SK-N-SH treated with all-trans-retinoic acid at 6 μM for 48 hours (cell line): Measurements from ENCODE around the gene PFKP.

Source experiments
- ATAC-seq: fragments of 200-7000 bp; cut with Tn5 transposase; 3 replicates; pipeline ENCODE4 v1.9.1; 2020; ENCODE audit warnings: mild to moderate bottlenecking, moderate library complexity
- ARNTL ChIP-seq: fragments of 450-650 bp; formaldehyde crosslinking; IDR thresholded peaks from 2 replicates; pipeline ENCODE4 v1.5.0; 2020; ENCODE audit warnings: low read depth, mild to moderate bottlenecking, moderate library complexity, borderline replicate concordance
- BACH2 ChIP-seq: fragments of 250-450 bp; sonication (Bioruptor Pico); IDR thresholded peaks from 2 replicates; pipeline ENCODE4 v1.9.0; 2021; ENCODE audit warnings: mild to moderate bottlenecking, borderline replicate concordance
- CREB5 ChIP-seq: fragments of 250-450 bp; sonication (Bioruptor Pico); IDR thresholded peaks from 2 replicates; pipeline ENCODE4 v1.5.1; 2020; ENCODE audit warnings: low read depth, mild to moderate bottlenecking, moderate library complexity
- CSDC2 ChIP-seq: fragments of 250-450 bp; sonication (Bioruptor Pico); IDR thresholded peaks from 2 replicates; pipeline ENCODE4 v1.5.0; 2020; ENCODE audit warnings: mild to moderate bottlenecking, moderate library complexity
- ESRRG ChIP-seq: fragments of 250-450 bp; sonication (Bioruptor Pico); IDR thresholded peaks from 2 replicates; pipeline ENCODE4 v1.6.1; 2021; ENCODE audit warnings: mild to moderate bottlenecking
- GLIS3 ChIP-seq: fragments of 250-450 bp; sonication (Bioruptor Pico); IDR thresholded peaks from 2 replicates; pipeline ENCODE4 v1.5.0; 2020; ENCODE audit warnings: mild to moderate bottlenecking, moderate library complexity
- ISL1 ChIP-seq: fragments of 250-450 bp; sonication (Bioruptor Pico); IDR thresholded peaks from 2 replicates; pipeline ENCODE4 v2.1.2; 2022; ENCODE audit warnings: mild to moderate bottlenecking, moderate library complexity
- OSR1 ChIP-seq: fragments of 250-450 bp; sonication (Bioruptor Pico); IDR thresholded peaks from 2 replicates; pipeline ENCODE4 v1.8.0; 2022; ENCODE audit warnings: moderate library complexity, mild to moderate bottlenecking, inconsistent platforms
- POU6F1 ChIP-seq: fragments of 250-450 bp; sonication (Bioruptor Pico); IDR thresholded peaks from 2 replicates; pipeline ENCODE4 v1.8.0; 2021; ENCODE audit warnings: low read depth, mild to moderate bottlenecking, moderate library complexity, borderline replicate concordance
- PPARA ChIP-seq: fragments of 250-450 bp; sonication (Bioruptor Pico); IDR thresholded peaks from 2 replicates; pipeline ENCODE4 v1.5.0; 2020; ENCODE audit warnings: mild to moderate bottlenecking, borderline replicate concordance
- RARB ChIP-seq: fragments of 250-450 bp; sonication (Bioruptor Pico); IDR thresholded peaks from 2 replicates; pipeline ENCODE4 v1.8.0; 2021; ENCODE audit warnings: mild to moderate bottlenecking, moderate library complexity
- SNAI2 ChIP-seq: fragments of 250-450 bp; sonication (Bioruptor Pico); IDR thresholded peaks from 2 replicates; pipeline ENCODE4 v1.5.0; 2020; ENCODE audit warnings: mild to moderate bottlenecking, moderate library complexity
- TCF4 ChIP-seq: fragments of 250-450 bp; sonication (Bioruptor Pico); IDR thresholded peaks from 2 replicates; pipeline ENCODE4 v1.8.0; 2021; ENCODE audit warnings: mild to moderate bottlenecking, moderate library complexity, borderline replicate concordance
- TOX ChIP-seq: fragments of 250-450 bp; sonication (Bioruptor Pico); IDR thresholded peaks from 2 replicates; pipeline ENCODE4 v1.8.0; 2021; ENCODE audit warnings: mild to moderate bottlenecking, moderate library complexity, borderline replicate concordance
- TSHZ2 ChIP-seq: fragments of 250-450 bp; sonication (Bioruptor Pico); IDR thresholded peaks from 2 replicates; pipeline ENCODE4 v1.5.0; 2020; ENCODE audit warnings: mild to moderate bottlenecking, moderate library complexity
- ZC3H10 ChIP-seq: fragments of 250-450 bp; sonication (Bioruptor Pico); IDR thresholded peaks from 2 replicates; pipeline ENCODE4 v1.5.1; 2021; ENCODE audit warnings: mild to moderate bottlenecking, moderate library complexity
- ZFP3 ChIP-seq: fragments of 250-450 bp; sonication (Bioruptor Pico); IDR thresholded peaks from 2 replicates; pipeline ENCODE4 v1.5.0; 2020; ENCODE audit warnings: mild to moderate bottlenecking, moderate library complexity
- ZFP30 ChIP-seq: fragments of 450-650 bp; formaldehyde crosslinking; IDR thresholded peaks from 2 replicates; pipeline ENCODE4 v1.5.0; 2022; ENCODE audit warnings: mild to moderate bottlenecking, moderate library complexity
- ZNF565 ChIP-seq: fragments of 450-650 bp; formaldehyde crosslinking; conservative IDR thresholded peaks from 2 replicates; pipeline ENCODE4 v1.5.0; 2020; ENCODE audit warnings: low read depth, mild to moderate bottlenecking, moderate library complexity
- ZNF70 ChIP-seq: fragments of 450-650 bp; formaldehyde crosslinking; IDR thresholded peaks from 2 replicates; pipeline ENCODE4 v1.5.0; 2020; ENCODE audit warnings: mild to moderate bottlenecking, moderate library complexity
- ZNF8 ChIP-seq: fragments of 450-650 bp; formaldehyde crosslinking; IDR thresholded peaks from 2 replicates; pipeline ENCODE4 v1.5.0; 2020; ENCODE audit warnings: mild to moderate bottlenecking, moderate library complexity
- TF ChIP-seq, protein P1 (sequence below): fragments of 250-450 bp; sonication (Bioruptor Pico); IDR thresholded peaks from 2 replicates; pipeline ENCODE4 v1.8.0; 2020; ENCODE audit warnings: mild to moderate bottlenecking, moderate library complexity, borderline replicate concordance
- TF ChIP-seq, protein P2 (sequence below): fragments of 250-450 bp; sonication (Bioruptor Pico); IDR thresholded peaks from 2 replicates; pipeline ENCODE4 v1.5.1; 2021; ENCODE audit warnings: mild to moderate bottlenecking, moderate library complexity

Gene PFKP

GRCh38 chr10:3046210-3046779, 21.1 kb upstream of the PFKP start (continued):
- no peak for TF ChIP-seq OSR1 (CRISPR knock-in tag)
- no peak for TF ChIP-seq TSHZ2 (CRISPR knock-in tag)
- no peak for TF ChIP-seq ZFP3 (CRISPR knock-in tag)
- no peak for TF ChIP-seq CREB5 (CRISPR knock-in tag)
- TF ChIP-seq ZNF8 (CRISPR knock-in tag) = no peak

GRCh38 chr10:3046981-3047547, 20.3 kb upstream of the PFKP start:
- ATAC-seq = no peak
- TF ChIP-seq ZC3H10 (CRISPR knock-in tag) (no peak), ISL1 (peak; percentile 12; the same call in 1 of the 2 replicates), ZNF565 (no peak)

DNA sequence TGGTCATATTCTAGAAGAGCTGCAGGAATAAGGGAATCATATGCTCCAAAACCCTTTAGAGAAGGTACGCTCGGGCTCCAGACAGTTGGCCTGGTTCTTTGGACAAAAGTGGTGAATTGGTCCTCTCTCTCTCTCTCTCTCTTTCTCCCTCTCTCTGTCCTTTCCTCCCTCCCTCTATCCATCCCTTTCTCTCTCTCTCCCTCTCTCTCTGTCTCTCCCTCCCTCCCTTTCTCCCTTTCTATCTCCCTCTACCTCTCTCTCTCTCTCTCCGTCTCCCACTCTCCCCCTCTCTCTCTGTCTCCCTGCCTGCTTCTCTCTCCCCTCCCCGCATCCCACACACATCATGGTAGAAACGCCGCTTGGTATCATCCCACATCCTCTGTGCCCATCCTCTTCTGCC, 19.8 kb upstream of the PFKP start:
- no peak for TF ChIP-seq BACH2 (CRISPR knock-in tag)
- no peak for TF ChIP-seq ZNF8 (CRISPR knock-in tag)
- no peak for TF ChIP-seq TOX
- no peak for TF ChIP-seq ZC3H10 (CRISPR knock-in tag)
- TF ChIP-seq CSDC2 = no peak
- TF ChIP-seq ESRRG (CRISPR knock-in tag) = no peak
- TF ChIP-seq ZNF70 (CRISPR knock-in tag) = no peak
- no peak for TF ChIP-seq SNAI2 (CRISPR knock-in tag)
- TF ChIP-seq, protein P1, sequence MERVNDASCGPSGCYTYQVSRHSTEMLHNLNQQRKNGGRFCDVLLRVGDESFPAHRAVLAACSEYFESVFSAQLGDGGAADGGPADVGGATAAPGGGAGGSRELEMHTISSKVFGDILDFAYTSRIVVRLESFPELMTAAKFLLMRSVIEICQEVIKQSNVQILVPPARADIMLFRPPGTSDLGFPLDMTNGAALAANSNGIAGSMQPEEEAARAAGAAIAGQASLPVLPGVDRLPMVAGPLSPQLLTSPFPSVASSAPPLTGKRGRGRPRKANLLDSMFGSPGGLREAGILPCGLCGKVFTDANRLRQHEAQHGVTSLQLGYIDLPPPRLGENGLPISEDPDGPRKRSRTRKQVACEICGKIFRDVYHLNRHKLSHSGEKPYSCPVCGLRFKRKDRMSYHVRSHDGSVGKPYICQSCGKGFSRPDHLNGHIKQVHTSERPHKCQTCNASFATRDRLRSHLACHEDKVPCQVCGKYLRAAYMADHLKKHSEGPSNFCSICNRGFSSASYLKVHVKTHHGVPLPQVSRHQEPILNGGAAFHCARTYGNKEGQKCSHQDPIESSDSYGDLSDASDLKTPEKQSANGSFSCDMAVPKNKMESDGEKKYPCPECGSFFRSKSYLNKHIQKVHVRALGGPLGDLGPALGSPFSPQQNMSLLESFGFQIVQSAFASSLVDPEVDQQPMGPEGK = no peak
- no peak for TF ChIP-seq TCF4
- TF ChIP-seq GLIS3 (CRISPR knock-in tag) = no peak
- no peak for TF ChIP-seq OSR1 (CRISPR knock-in tag)
- TF ChIP-seq ARNTL = no peak
- ATAC-seq = no peak

DNA sequence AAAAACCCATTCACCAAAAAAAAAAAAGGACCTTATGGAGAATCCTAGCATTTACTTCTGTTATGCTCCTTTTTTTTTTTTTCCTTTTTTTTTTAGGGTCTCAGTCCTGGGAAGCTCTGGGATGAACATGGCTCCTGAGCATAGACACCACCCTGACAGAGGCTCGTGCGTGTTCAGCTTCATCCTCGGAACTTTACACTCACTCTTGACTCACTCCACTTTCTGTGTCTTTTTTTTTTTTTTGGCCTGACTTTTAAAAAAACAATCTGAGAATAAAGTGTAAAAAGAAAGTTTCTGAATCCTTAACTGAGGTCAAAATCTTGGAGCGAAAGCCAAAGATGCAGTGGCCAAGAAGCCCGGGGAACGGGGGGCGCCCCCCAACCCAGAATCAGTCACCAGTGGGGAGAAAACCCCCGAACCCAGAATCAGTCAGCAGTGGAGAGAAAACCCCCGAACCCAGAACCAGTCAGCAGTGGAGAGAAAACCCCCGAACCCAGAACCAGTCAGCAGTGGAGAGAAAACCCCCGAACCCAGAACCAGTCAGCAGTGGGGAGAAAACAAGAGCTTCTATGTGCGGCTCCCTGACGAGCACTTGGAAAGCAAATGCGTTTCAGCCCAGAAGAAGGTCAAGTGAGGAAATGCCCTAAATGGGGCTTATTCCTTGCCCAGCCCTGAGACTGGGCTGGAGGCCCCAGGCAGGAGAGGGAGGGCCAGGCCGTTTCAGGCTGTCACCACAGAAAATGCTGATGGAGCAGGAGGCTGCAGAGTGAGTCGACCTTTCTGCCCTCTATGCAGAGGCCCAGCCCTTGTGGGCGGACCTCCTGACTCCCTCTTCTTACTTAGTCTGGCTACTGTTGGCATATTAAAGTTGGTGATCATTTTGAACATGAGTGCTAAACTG, 19.0 kb upstream of the PFKP start:
- TF ChIP-seq PPARA (CRISPR knock-in tag) = no peak
- no peak for TF ChIP-seq ESRRG (CRISPR knock-in tag)
- TF ChIP-seq ZNF565 = no peak
- TF ChIP-seq, protein P1 = no peak
- no peak for TF ChIP-seq BACH2 (CRISPR knock-in tag)
- no peak for TF ChIP-seq ZFP30 (CRISPR knock-in tag)
- no peak for TF ChIP-seq SNAI2 (CRISPR knock-in tag)
- no peak for TF ChIP-seq OSR1 (CRISPR knock-in tag)
- no peak for TF ChIP-seq POU6F1
- no peak for TF ChIP-seq ZNF8 (CRISPR knock-in tag)
- no peak for TF ChIP-seq GLIS3 (CRISPR knock-in tag)
- no peak for TF ChIP-seq RARB
- no peak for TF ChIP-seq ARNTL
- TF ChIP-seq, protein P2, sequence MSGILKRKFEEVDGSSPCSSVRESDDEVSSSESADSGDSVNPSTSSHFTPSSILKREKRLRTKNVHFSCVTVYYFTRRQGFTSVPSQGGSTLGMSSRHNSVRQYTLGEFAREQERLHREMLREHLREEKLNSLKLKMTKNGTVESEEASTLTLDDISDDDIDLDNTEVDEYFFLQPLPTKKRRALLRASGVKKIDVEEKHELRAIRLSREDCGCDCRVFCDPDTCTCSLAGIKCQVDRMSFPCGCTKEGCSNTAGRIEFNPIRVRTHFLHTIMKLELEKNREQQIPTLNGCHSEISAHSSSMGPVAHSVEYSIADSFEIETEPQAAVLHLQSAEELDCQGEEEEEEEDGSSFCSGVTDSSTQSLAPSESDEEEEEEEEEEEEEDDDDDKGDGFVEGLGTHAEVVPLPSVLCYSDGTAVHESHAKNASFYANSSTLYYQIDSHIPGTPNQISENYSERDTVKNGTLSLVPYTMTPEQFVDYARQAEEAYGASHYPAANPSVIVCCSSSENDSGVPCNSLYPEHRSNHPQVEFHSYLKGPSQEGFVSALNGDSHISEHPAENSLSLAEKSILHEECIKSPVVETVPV = no peak
- TF ChIP-seq ISL1 = no peak
- TF ChIP-seq CSDC2 = no peak
- TF ChIP-seq, all 23 proteins: peak for 0
- ATAC-seq = peak; percentile 48
